Astrocyte (in vitro differentiated cells and primary cell): Measurements from ENCODE around the gene HTR4. TPM values are rescaled to one million over a fixed set of nuclear protein-coding genes. Genes with fewer than 3 reads are reported as not detected.

Experiments used
- DNase-seq: peaks from one replicate; pipeline ENCODE4 v3.0.0-alpha.2; 2010; ENCODE audit warnings: low read depth
- FAIRE-seq: peaks from 2 replicates; lab custom pipeline; 2011; peaks lifted over from hg19 to GRCh38; lab: Jason Lieb, UNC
- H2AFZ ChIP-seq: 2 replicates; pipeline ENCODE4 v1.6.0; 2012; ENCODE audit warnings: low read depth, low read length, inconsistent platforms
- H3K27ac ChIP-seq: 2 replicates; pipeline ENCODE4 v1.5.1; 2011; ENCODE audit warnings: low read depth, low read length, inconsistent platforms
- H3K27me3 ChIP-seq: 2 replicates; pipeline ENCODE4 v1.6.0; 2011; ENCODE audit warnings: low read length, inconsistent platforms; ENCODE audit not compliant: insufficient read depth
- H3K36me3 ChIP-seq: 2 replicates; pipeline ENCODE4 v1.5.1; 2011; ENCODE audit warnings: low read length, inconsistent platforms; ENCODE audit not compliant: insufficient read depth
- H3K4me1 ChIP-seq: 2 replicates; pipeline ENCODE4 v1.5.1; 2011; ENCODE audit warnings: low read length, inconsistent platforms; ENCODE audit not compliant: insufficient read depth
- H3K4me2 ChIP-seq: 2 replicates; pipeline ENCODE4 v1.6.0; 2012; ENCODE audit warnings: low read length, inconsistent platforms
- H3K4me3 ChIP-seq: 2 replicates; pipeline ENCODE4 v1.5.1; 2011; ENCODE audit warnings: low read depth, mild to moderate bottlenecking, low read length, inconsistent platforms; ENCODE audit not compliant: insufficient read depth
- H3K79me2 ChIP-seq: 2 replicates; pipeline ENCODE4 v1.6.0; 2012; ENCODE audit warnings: mild to moderate bottlenecking, low read length, inconsistent platforms; ENCODE audit not compliant: insufficient read depth
- H3K9ac ChIP-seq: 2 replicates; pipeline ENCODE4 v1.6.0; 2012; ENCODE audit warnings: mild to moderate bottlenecking, low read length, inconsistent platforms
- H3K9me3 ChIP-seq: 2 replicates; pipeline ENCODE4 v1.5.1; 2012; ENCODE audit warnings: low read depth, mild to moderate bottlenecking, low read length, inconsistent platforms; ENCODE audit not compliant: insufficient read depth
- H4K20me1 ChIP-seq: 2 replicates; pipeline ENCODE4 v1.6.0; 2012; ENCODE audit warnings: low read length, inconsistent platforms; ENCODE audit not compliant: insufficient read depth
- H3K27ac Mint-ChIP-seq: one replicate; pipeline ENCODE4 v1.8.0; 2021; ENCODE audit warnings: mild to moderate bottlenecking, mixed read lengths; ENCODE audit not compliant: unreplicated experiment
- H3K27me3 Mint-ChIP-seq: one replicate; pipeline ENCODE4 v1.8.0; 2021; ENCODE audit warnings: low read depth, mixed read lengths; ENCODE audit not compliant: unreplicated experiment
- H3K36me3 Mint-ChIP-seq: one replicate; pipeline ENCODE4 v1.8.0; 2021; ENCODE audit warnings: low read depth, mixed read lengths; ENCODE audit not compliant: unreplicated experiment
- H3K4me1 Mint-ChIP-seq: one replicate; pipeline ENCODE4 v1.8.0; 2021; ENCODE audit warnings: low read depth, mixed read lengths; ENCODE audit not compliant: unreplicated experiment
- H3K4me3 Mint-ChIP-seq: one replicate; pipeline ENCODE4 v1.8.0; 2021; ENCODE audit warnings: mild to moderate bottlenecking, moderate library complexity, mixed read lengths; ENCODE audit not compliant: unreplicated experiment
- H3K9me3 Mint-ChIP-seq: one replicate; pipeline ENCODE4 v1.8.0; 2021; ENCODE audit warnings: mild to moderate bottlenecking, mixed read lengths; ENCODE audit not compliant: unreplicated experiment
- CTCF ChIP-seq: IDR thresholded peaks from 2 replicates; pipeline ENCODE4 v1.5.1; 2011; ENCODE audit warnings: low read depth, mild to moderate bottlenecking, inconsistent platforms, low read length, moderate library complexity; ENCODE audit not compliant: insufficient read depth
- EZH2 ChIP-seq: IDR thresholded peaks from 2 replicates; pipeline ENCODE4 v1.6.1; 2012; ENCODE audit warnings: mild to moderate bottlenecking, low read length, inconsistent platforms; ENCODE audit not compliant: insufficient read depth
- total RNA-seq: library from RNA; stranded (reverse); gene quantifications from 2 replicates; pipeline ENCODE4 v1.2.1, GENCODE V29; 2021

HTR4 gene
- total RNA-seq, 1 donor from 2014 or later = not detected

DNA sequence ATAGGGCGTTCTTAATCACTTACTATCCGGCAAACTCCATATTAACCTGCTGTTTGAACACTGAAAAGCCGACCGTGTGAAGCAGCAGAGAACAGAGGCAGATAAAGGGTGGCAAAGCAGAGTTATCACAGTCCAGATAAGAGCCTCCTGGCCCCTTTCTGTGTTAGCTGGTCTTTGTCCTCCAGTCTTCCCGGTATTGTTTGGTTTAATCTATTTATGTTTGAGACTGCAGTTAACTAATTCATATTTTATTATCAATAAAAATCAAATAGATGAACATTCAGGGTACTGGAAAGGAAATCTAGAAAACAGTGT is 6.0 kb upstream of the HTR4 start:
- Histone ChIP-seq H3K4me1 (no peaks in the 10 kb centered on the region), H3K79me2 (no peaks in the 10 kb centered on the region), H2AFZ (no peak overlapping the region), H3K4me3 (no peak overlapping the region), H3K4me2 (no peak overlapping the region), H3K9ac (no peak overlapping the region), H3K27ac (no peak overlapping the region), H4K20me1 (no peaks in the 10 kb centered on the region), H3K36me3 (no peaks in the 10 kb centered on the region), H3K27me3 (peaks cover 10% of the 10 kb centered on the region), H3K9me3 (no peaks in the 10 kb centered on the region)
- Mint-ChIP-seq H3K27ac (no peak overlapping the region), H3K9me3 (peaks cover 2% of the 10 kb centered on the region), H3K4me3 (no peak overlapping the region), H3K4me1 (no peaks in the 10 kb centered on the region), H3K27me3 (peaks cover 30% of the 10 kb centered on the region), H3K36me3 (no peaks in the 10 kb centered on the region)
- DNase-seq (no peak), FAIRE-seq (no peak)
- TF ChIP-seq EZH2 (no peak), CTCF (no peak)

GRCh38 chr5:148659641-148660345 is 5.5 kb upstream of the HTR4 start:
- H3K4me1 ChIP-seq = no peaks in the 10 kb centered on the region
- H3K27me3 ChIP-seq = peaks cover 15% of the 10 kb centered on the region
- TF ChIP-seq CTCF (no peak), EZH2 (no peak)
- Mint-ChIP-seq H3K4me3 (no peak overlapping the region), H3K27me3 (peaks cover 35% of the 10 kb centered on the region), H3K36me3 (no peaks in the 10 kb centered on the region), H3K4me1 (no peaks in the 10 kb centered on the region), H3K9me3 (peaks cover 2% of the 10 kb centered on the region), H3K27ac (no peak overlapping the region)
- H3K9me3 ChIP-seq = no peaks in the 10 kb centered on the region
- no peaks in the 10 kb centered on the region for H3K79me2 ChIP-seq
- no peaks in the 10 kb centered on the region for H4K20me1 ChIP-seq
- FAIRE-seq = no peak
- H3K36me3 ChIP-seq = no peaks in the 10 kb centered on the region
- no peak overlapping the region for H3K9ac ChIP-seq
- no peak overlapping the region for H3K4me3 ChIP-seq
- DNase-seq = no peak
- no peak overlapping the region for H3K4me2 ChIP-seq
- no peak overlapping the region for H2AFZ ChIP-seq
- H3K27ac ChIP-seq = no peak overlapping the region

DNA sequence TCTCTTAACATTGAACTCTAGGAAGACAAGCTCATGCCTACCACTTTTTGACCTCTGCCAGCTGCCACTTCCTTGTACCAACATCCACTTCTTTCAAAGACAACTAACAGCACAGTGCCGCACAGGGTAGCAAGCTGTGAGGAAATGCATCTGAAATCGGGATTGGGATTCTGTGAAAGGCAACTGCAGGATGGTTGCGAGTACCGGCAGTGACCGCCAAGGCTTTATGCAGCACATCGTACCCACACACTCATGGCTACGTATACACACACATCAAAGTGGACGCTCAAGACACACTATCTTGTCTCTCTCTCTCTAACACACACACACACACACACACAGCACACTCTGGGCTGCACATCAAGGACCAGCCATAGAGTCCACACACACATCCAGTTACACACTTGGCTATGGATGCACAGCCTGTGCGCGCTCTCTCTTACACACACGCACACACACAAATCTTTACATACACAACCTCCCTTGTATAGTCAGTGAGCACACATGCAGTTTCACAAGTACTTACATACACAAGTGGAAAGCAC is 964 bp downstream of the HTR4 start:
- Mint-ChIP-seq H3K36me3 (no peaks in the 10 kb centered on the region), H3K4me1 (peaks cover 3% of the 10 kb centered on the region), H3K9me3 (peaks cover 12% of the 10 kb centered on the region), H3K4me3 (peak overlapping the region; percentile 70), H3K27ac (no peak overlapping the region), H3K27me3 (peaks cover 48% of the 10 kb centered on the region)
- H3K79me2 ChIP-seq = no peaks in the 10 kb centered on the region
- no peaks in the 10 kb centered on the region for H4K20me1 ChIP-seq
- TF ChIP-seq EZH2 (no peak), CTCF (no peak)
- H3K9ac ChIP-seq = no peak overlapping the region
- H3K4me1 ChIP-seq = no peaks in the 10 kb centered on the region
- H3K4me2 ChIP-seq = no peak overlapping the region
- H3K27me3 ChIP-seq = peaks cover 39% of the 10 kb centered on the region
- H2AFZ ChIP-seq = no peak overlapping the region
- FAIRE-seq (no peak), DNase-seq (no peak)
- no peak overlapping the region for H3K27ac ChIP-seq
- H3K36me3 ChIP-seq = no peaks in the 10 kb centered on the region
- no peaks in the 10 kb centered on the region for H3K9me3 ChIP-seq
- H3K4me3 ChIP-seq = no peak overlapping the region
